ENCODE data around the gene TMA7. TPM values are rescaled to one million over a fixed set of nuclear protein-coding genes. Genes with fewer than 3 reads are reported as not detected.

TMA7 gene
- total and polyA plus RNA-seq, 2 donors (not counting 1 experiment from before 2014, with no cell fraction given), result 306 to 337 TPM

- no peaks in the 10 kb centered on the region for H3K27me3 ChIP-seq (ENCODE audit: control insufficient read depth, insufficient read depth, low read length)
- TF ChIP-seq EZH2 (IDR thresholded peaks at IDR 0.05; ENCODE audit: low read length, missing control alignments), result no peak
- TF ChIP-seq CTCF (conservative IDR thresholded peaks at IDR 0.05 in 1 of 2, IDR thresholded peaks at IDR 0.05 in 1 of 2; ENCODE audit: low read depth in 1 of 2, low read length in 2 of 2), result no peak
- H3K27ac ChIP-seq (ENCODE audit: insufficient read depth, low read length), result no peak overlapping the region
- H3K4me2 ChIP-seq (ENCODE audit: extremely low read depth, insufficient read depth, low read length), result no peak overlapping the region
- no peaks in the 10 kb centered on the region for H4K20me1 ChIP-seq (ENCODE audit: control insufficient read depth, extremely low read depth, insufficient read depth, low read length)
- no peak overlapping the region for H3K4me3 ChIP-seq (replicated peaks in 1 of 4; ENCODE audit: control extremely low read depth in 1 of 4, insufficient read depth in 1 of 4, low read depth in 3 of 4, low read length in 4 of 4)
- H3K36me3 ChIP-seq (ENCODE audit: control insufficient read depth, insufficient read depth, low read length), result no peaks in the 10 kb centered on the region
- H3K79me2 ChIP-seq (ENCODE audit: control insufficient read depth, insufficient read depth, low read length), result no peaks in the 10 kb centered on the region
- peak in 1 of 2 donors; percentile 68 for DNase-seq (ENCODE audit: low read depth in 2 of 2)
- no peaks in the 10 kb centered on the region for H3K9me3 ChIP-seq (ENCODE audit: control insufficient read depth, insufficient read depth, low read depth, low read length)
- H3K9ac ChIP-seq (ENCODE audit: insufficient read depth, low read length), result no peak overlapping the region
- no peak overlapping the region for H2AFZ ChIP-seq (ENCODE audit: low read length)
- H3K4me1 ChIP-seq (ENCODE audit: control insufficient read depth, extremely low read depth, insufficient read depth, low read length), result no peaks in the 10 kb centered on the region
Observed at GRCh38 chr3:48492461-48493202, 52.6 kb downstream of the TMA7 start.

GRCh38 chr3:48493203-48493501 lies 53.1 kb downstream of the TMA7 start:
- Histone ChIP-seq H3K79me2 (ENCODE audit: control insufficient read depth, insufficient read depth, low read length) (no peaks in the 10 kb centered on the region), H3K27me3 (ENCODE audit: control insufficient read depth, insufficient read depth, low read length) (no peaks in the 10 kb centered on the region), H3K4me1 (ENCODE audit: control insufficient read depth, extremely low read depth, insufficient read depth, low read length) (no peaks in the 10 kb centered on the region), H2AFZ (ENCODE audit: low read length) (no peak overlapping the region), H3K9me3 (ENCODE audit: control insufficient read depth, insufficient read depth, low read depth, low read length) (no peaks in the 10 kb centered on the region), H3K36me3 (ENCODE audit: control insufficient read depth, insufficient read depth, low read length) (no peaks in the 10 kb centered on the region), H3K9ac (ENCODE audit: insufficient read depth, low read length) (no peak overlapping the region), H3K27ac (ENCODE audit: insufficient read depth, low read length) (no peak overlapping the region), H4K20me1 (ENCODE audit: control insufficient read depth, extremely low read depth, insufficient read depth, low read length) (no peaks in the 10 kb centered on the region), H3K4me2 (ENCODE audit: extremely low read depth, insufficient read depth, low read length) (no peak overlapping the region), H3K4me3 (replicated peaks in 1 of 4; ENCODE audit: control extremely low read depth in 1 of 4, insufficient read depth in 1 of 4, low read depth in 3 of 4, low read length in 4 of 4) (no peak overlapping the region)
- TF ChIP-seq EZH2 (IDR thresholded peaks at IDR 0.05; ENCODE audit: low read length, missing control alignments), result no peak
- no peak for TF ChIP-seq CTCF (conservative IDR thresholded peaks at IDR 0.05 in 1 of 2, IDR thresholded peaks at IDR 0.05 in 1 of 2; ENCODE audit: low read depth in 1 of 2, low read length in 2 of 2)
- DNase-seq (ENCODE audit: low read depth in 2 of 2), result no peak

Other genes starting within 250 kb of the TMA7 start
- not detected in 2 replicates for gene CAMP, start 216.8 kb upstream of the TMA7 start, total RNA-seq
- not detected in 2 replicates for gene CAMP, start 216.8 kb upstream of the TMA7 start, polyA plus RNA-seq
- gene ZNF589, start 199.2 kb upstream of the TMA7 start, total RNA-seq, result 3.3 and 5.1 TPM in 2 replicates
- 2.3 and 2.8 TPM in 2 replicates for gene ZNF589, start 199.2 kb upstream of the TMA7 start, polyA plus RNA-seq
- gene NME6, start 138.9 kb upstream of the TMA7 start, total RNA-seq, result 21.3 and 29.2 TPM in 2 replicates
- 23.3 and 27.4 TPM in 2 replicates for gene NME6, start 138.9 kb upstream of the TMA7 start, polyA plus RNA-seq
- gene SPINK8, start 106.6 kb upstream of the TMA7 start, total RNA-seq, result not detected in 2 replicates
- not detected in 2 replicates for gene SPINK8, start 106.6 kb upstream of the TMA7 start, polyA plus RNA-seq
- not detected in 2 replicates for gene FBXW12, start 68.0 kb upstream of the TMA7 start, total RNA-seq
- 0.05 and 0.06 TPM in 2 replicates for gene FBXW12, start 68.0 kb upstream of the TMA7 start, polyA plus RNA-seq
- gene PLXNB1, start 10.2 kb upstream of the TMA7 start, total RNA-seq, result 37.2 and 44.6 TPM in 2 replicates
- gene PLXNB1, start 10.2 kb upstream of the TMA7 start, polyA plus RNA-seq, result 12.8 and 14.3 TPM in 2 replicates
- gene CCDC51, start 138 bp upstream of the TMA7 start, total RNA-seq, result 19.3 and 27.2 TPM in 2 replicates
- 11.9 and 14.8 TPM in 2 replicates for gene CCDC51, start 138 bp upstream of the TMA7 start, polyA plus RNA-seq
- gene ATRIP, start 6.5 kb downstream of the TMA7 start, total RNA-seq, result 3.0 and 3.6 TPM in 2 replicates
- gene ATRIP, start 6.5 kb downstream of the TMA7 start, polyA plus RNA-seq, result 5.0 and 7.0 TPM in 2 replicates
- gene SHISA5, start 63.9 kb downstream of the TMA7 start, total RNA-seq, result 92.7 and 136 TPM in 2 replicates
- 139 and 172 TPM in 2 replicates for gene SHISA5, start 63.9 kb downstream of the TMA7 start, polyA plus RNA-seq
- gene PFKFB4, start 116.5 kb downstream of the TMA7 start, total RNA-seq, result 6.7 and 12.2 TPM in 2 replicates
- gene PFKFB4, start 116.5 kb downstream of the TMA7 start, polyA plus RNA-seq, result 4.9 and 9.3 TPM in 2 replicates
- gene UCN2, start 123.5 kb downstream of the TMA7 start, total RNA-seq, result 0.26 and 0.66 TPM in 2 replicates
- 0.07 and 0.27 TPM in 2 replicates for gene UCN2, start 123.5 kb downstream of the TMA7 start, polyA plus RNA-seq
- 15.9 and 36.7 TPM in 2 replicates for gene COL7A1, start 155.1 kb downstream of the TMA7 start, total RNA-seq
- 3.4 and 3.6 TPM in 2 replicates for gene COL7A1, start 155.1 kb downstream of the TMA7 start, polyA plus RNA-seq
- 294 and 366 TPM in 2 replicates for gene UQCRC1, start 169.4 kb downstream of the TMA7 start, total RNA-seq
- 226 and 289 TPM in 2 replicates for gene UQCRC1, start 169.4 kb downstream of the TMA7 start, polyA plus RNA-seq
- gene TMEM89, start 181.5 kb downstream of the TMA7 start, total RNA-seq, result not detected in 2 replicates
- not detected in 2 replicates for gene TMEM89, start 181.5 kb downstream of the TMA7 start, polyA plus RNA-seq
- gene SLC26A6, start 195.2 kb downstream of the TMA7 start, total RNA-seq, result 32.9 and 36.3 TPM in 2 replicates
- gene SLC26A6, start 195.2 kb downstream of the TMA7 start, polyA plus RNA-seq, result 13.3 and 20.9 TPM in 2 replicates
- 0.77 and 2.1 TPM in 2 replicates for gene CELSR3, start 222.6 kb downstream of the TMA7 start, total RNA-seq
- gene CELSR3, start 222.6 kb downstream of the TMA7 start, polyA plus RNA-seq, result 0.34 and 0.44 TPM in 2 replicates
- gene NCKIPSD, start 245.7 kb downstream of the TMA7 start, total RNA-seq, result 15.4 and 23.3 TPM in 2 replicates
- gene NCKIPSD, start 245.7 kb downstream of the TMA7 start, polyA plus RNA-seq, result 14.6 and 19.6 TPM in 2 replicates